NCI-H446 treated with DMSO at 0.1 percent for 48 hours (cell line): ENCODE data around the gene C15orf39.
"Not testable (repeated sequence)": the region's sequence is repeated elsewhere in the genome, so short reads cannot be mapped to it uniquely, and the experiment has no call there.

ENCODE experiments used
- DNase-seq: peaks from one replicate; lab custom pipeline; 2025; lab: John Stamatoyannopoulos, UW

C15orf39 gene

GRCh38 chr15:75231836-75232235 is 30.2 kb downstream of the C15orf39 start:
- DNase-seq = no peak

GRCh38 chr15:75232252-75232813 is 30.7 kb downstream of the C15orf39 start:
- no peak for DNase-seq

GRCh38 chr15:75232826-75233503 is 31.3 kb downstream of the C15orf39 start:
- DNase-seq = no peak

GRCh38 chr15:75233504-75234190 is 32.0 kb downstream of the C15orf39 start:
- DNase-seq = no peak

- no peak for DNase-seq
Measured at GRCh38 chr15:75234191-75234810, 32.6 kb downstream of the C15orf39 start.

GRCh38 chr15:75235051-75235673 is 33.5 kb downstream of the C15orf39 start:
- DNase-seq = no peak

- no peak for DNase-seq
Measured at GRCh38 chr15:75235760-75236729, 34.4 kb downstream of the C15orf39 start.

GRCh38 chr15:75237316-75237982 is 35.8 kb downstream of the C15orf39 start:
- DNase-seq = no peak

GRCh38 chr15:75238150-75238549 is 36.5 kb downstream of the C15orf39 start:
- DNase-seq = no peak

GRCh38 chr15:75245741-75246140 is 44.1 kb downstream of the C15orf39 start:
- not testable (repeated sequence) for DNase-seq

GRCh38 chr15:75248991-75249390 is 47.3 kb downstream of the C15orf39 start:
- DNase-seq = not testable (repeated sequence)

GRCh38 chr15:75249726-75250125 is 48.0 kb downstream of the C15orf39 start:
- DNase-seq = no peak

- DNase-seq = not testable (repeated sequence)
Measured at GRCh38 chr15:75251343-75251742, 49.7 kb downstream of the C15orf39 start.

GRCh38 chr15:75252285-75252684 is 50.6 kb downstream of the C15orf39 start:
- DNase-seq = not testable (repeated sequence)

- not testable (repeated sequence) for DNase-seq
Measured at GRCh38 chr15:75258034-75258433, 56.4 kb downstream of the C15orf39 start, which contains the start of gene GOLGA6C. Gene GOLGA6C (plus strand): TSS chr15:75258334. CDS start chr15:75258599, 265 bp downstream.

GRCh38 chr15:75258620-75259343 is 57.1 kb downstream of the C15orf39 start:
- DNase-seq = not testable (repeated sequence)

GRCh38 chr15:75259873-75260272 is 58.2 kb downstream of the C15orf39 start:
- DNase-seq = not testable (repeated sequence)
